DND-41 (cell line): ENCODE results near the gene ACTN1.
A peak's percentile ranks its signal among the peaks of the same experiment; 100 is the strongest.

Experiments used
- ATAC-seq: fragments of 200-7000 bp; cut with Tn5 transposase; 3 replicates; pipeline ENCODE4 v1.9.1; 2021; ENCODE audit warnings: low read depth; ENCODE audit not compliant: insufficient read depth
- DNase-seq: peaks from one replicate; pipeline ENCODE4 v3.0.0-alpha.2; 2020
- H2AFZ ChIP-seq: 2 replicates; pipeline ENCODE4 v1.6.0; 2012; ENCODE audit warnings: low read depth, low read length
- H3K27ac ChIP-seq: 2 replicates; pipeline ENCODE4 v1.5.1; 2012; ENCODE audit warnings: low read length, inconsistent platforms
- H3K27me3 ChIP-seq: fragments of 200-600 bp; sonication (generic); 2 replicates; pipeline ENCODE4 v1.6.0; 2012; ENCODE audit warnings: low read length, mild to moderate bottlenecking, inconsistent platforms; ENCODE audit not compliant: insufficient read depth, poor library complexity
- H3K36me3 ChIP-seq: 2 replicates; pipeline ENCODE4 v1.5.1; 2012; ENCODE audit warnings: low read length, inconsistent platforms; ENCODE audit not compliant: insufficient read depth
- H3K4me1 ChIP-seq: 2 replicates; pipeline ENCODE4 v1.5.1; 2012; ENCODE audit warnings: mild to moderate bottlenecking, low read length; ENCODE audit not compliant: insufficient read depth
- H3K4me2 ChIP-seq: 2 replicates; pipeline ENCODE4 v1.6.0; 2012; ENCODE audit warnings: mild to moderate bottlenecking, moderate library complexity, low read length, inconsistent platforms; ENCODE audit not compliant: insufficient read depth
- H3K4me3 ChIP-seq, 2 experiments: fragments of 200-600 bp in 1 of 2; shearing (Covaris generic) in 1 of 2; 2 replicates each; pipeline ENCODE4 v1.5.1; 2012 to 2016; ENCODE audit warnings: inconsistent platforms in 2 of 2, low read length in 2 of 2, mild to moderate bottlenecking in 2 of 2, low read depth in 1 of 2, moderate library complexity in 1 of 2
- H3K79me2 ChIP-seq: 2 replicates; pipeline ENCODE4 v1.6.0; 2012; ENCODE audit warnings: low read length, inconsistent platforms; ENCODE audit not compliant: insufficient read depth
- H3K9ac ChIP-seq: 2 replicates; pipeline ENCODE4 v1.6.0; 2012; ENCODE audit warnings: low read depth, mild to moderate bottlenecking, inconsistent platforms, low read length, moderate library complexity
- H3K9me3 ChIP-seq: 2 replicates; pipeline ENCODE4 v1.5.1; 2012; ENCODE audit warnings: low read length, moderate library complexity, mild to moderate bottlenecking, inconsistent platforms; ENCODE audit not compliant: insufficient read depth, severe bottlenecking
- H4K20me1 ChIP-seq: 2 replicates; pipeline ENCODE4 v1.6.0; 2012; ENCODE audit warnings: low read length; ENCODE audit not compliant: insufficient read depth
- EZH2 ChIP-seq: IDR thresholded peaks from 3 replicates; pipeline ENCODE4 v1.6.1; 2012; ENCODE audit warnings: borderline replicate concordance, low read depth, mild to moderate bottlenecking, moderate library complexity, low read length, inconsistent platforms; ENCODE audit not compliant: severe bottlenecking
- TF ChIP-seq, protein P1 (sequence below): IDR thresholded peaks from 2 replicates; pipeline ENCODE4 v1.5.1; 2012; ENCODE audit warnings: borderline replicate concordance, low read length, moderate library complexity, mild to moderate bottlenecking; ENCODE audit not compliant: poor library complexity, severe bottlenecking; ENCODE audit errors: extremely low read depth

The ACTN1 gene

DNA sequence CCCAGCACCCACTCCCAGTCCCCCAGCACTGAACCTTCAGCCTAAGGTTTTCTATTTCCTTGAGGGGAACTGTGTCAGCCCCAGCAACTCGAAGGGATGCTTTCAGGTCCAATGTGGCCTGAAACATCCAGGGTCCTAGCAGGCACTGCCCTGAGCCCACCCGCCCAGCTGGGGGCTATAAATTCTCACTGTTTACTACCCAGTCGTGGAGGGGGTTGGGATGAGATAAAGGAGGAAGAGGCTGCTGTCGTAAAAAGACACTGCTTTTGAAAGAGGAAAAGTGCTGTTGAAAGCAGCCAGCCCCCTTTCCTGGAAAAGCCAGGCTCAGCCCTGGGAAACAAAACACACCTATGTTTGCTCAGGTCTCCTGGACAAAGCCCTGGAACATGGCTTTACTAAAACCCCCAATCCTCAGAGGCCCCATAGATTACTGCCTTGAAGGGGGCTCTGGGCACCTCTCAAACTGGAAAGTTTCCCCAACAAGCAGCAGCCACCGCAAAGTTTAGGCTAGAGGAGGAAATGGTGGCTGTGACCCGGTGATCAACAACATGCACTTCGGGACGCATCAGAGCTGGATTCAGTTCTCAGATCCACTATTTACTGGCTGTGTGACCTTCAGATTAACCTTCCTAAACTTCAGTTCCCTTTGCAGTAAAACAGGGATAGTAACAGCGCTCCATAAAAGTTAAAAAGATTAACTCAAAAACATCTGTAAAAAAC is 51.0 kb downstream of the ACTN1 start:
- peaks cover 13% of the 10 kb centered on the region for H3K9me3 ChIP-seq
- no peak for DNase-seq
- H4K20me1 ChIP-seq = peaks cover 36% of the 10 kb centered on the region
- TF ChIP-seq, protein P1, sequence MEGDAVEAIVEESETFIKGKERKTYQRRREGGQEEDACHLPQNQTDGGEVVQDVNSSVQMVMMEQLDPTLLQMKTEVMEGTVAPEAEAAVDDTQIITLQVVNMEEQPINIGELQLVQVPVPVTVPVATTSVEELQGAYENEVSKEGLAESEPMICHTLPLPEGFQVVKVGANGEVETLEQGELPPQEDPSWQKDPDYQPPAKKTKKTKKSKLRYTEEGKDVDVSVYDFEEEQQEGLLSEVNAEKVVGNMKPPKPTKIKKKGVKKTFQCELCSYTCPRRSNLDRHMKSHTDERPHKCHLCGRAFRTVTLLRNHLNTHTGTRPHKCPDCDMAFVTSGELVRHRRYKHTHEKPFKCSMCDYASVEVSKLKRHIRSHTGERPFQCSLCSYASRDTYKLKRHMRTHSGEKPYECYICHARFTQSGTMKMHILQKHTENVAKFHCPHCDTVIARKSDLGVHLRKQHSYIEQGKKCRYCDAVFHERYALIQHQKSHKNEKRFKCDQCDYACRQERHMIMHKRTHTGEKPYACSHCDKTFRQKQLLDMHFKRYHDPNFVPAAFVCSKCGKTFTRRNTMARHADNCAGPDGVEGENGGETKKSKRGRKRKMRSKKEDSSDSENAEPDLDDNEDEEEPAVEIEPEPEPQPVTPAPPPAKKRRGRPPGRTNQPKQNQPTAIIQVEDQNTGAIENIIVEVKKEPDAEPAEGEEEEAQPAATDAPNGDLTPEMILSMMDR = no peak
- no peak for TF ChIP-seq EZH2
- H3K36me3 ChIP-seq = peaks cover 24% of the 10 kb centered on the region
- H3K27ac ChIP-seq = no peak overlapping the region
- no peaks in the 10 kb centered on the region for H3K4me1 ChIP-seq
- no peaks in the 10 kb centered on the region for H3K27me3 ChIP-seq
- peaks cover 52% of the 10 kb centered on the region for H3K79me2 ChIP-seq
- no peak for ATAC-seq
- no peak overlapping the region for H3K4me3 ChIP-seq
- no peak overlapping the region for H3K4me2 ChIP-seq
- no peak overlapping the region for H2AFZ ChIP-seq
- H3K9ac ChIP-seq = no peak overlapping the region

GRCh38 chr14:68927089-68927488 is 52.0 kb downstream of the ACTN1 start:
- H3K4me1 ChIP-seq = no peaks in the 10 kb centered on the region
- no peak overlapping the region for H3K4me2 ChIP-seq
- no peak for TF ChIP-seq EZH2
- TF ChIP-seq, protein P1 = no peak
- no peak overlapping the region for H3K9ac ChIP-seq
- H2AFZ ChIP-seq = no peak overlapping the region
- H3K79me2 ChIP-seq = peaks cover 51% of the 10 kb centered on the region
- no peak overlapping the region for H3K27ac ChIP-seq
- DNase-seq (no peak), ATAC-seq (no peak)
- H4K20me1 ChIP-seq = peaks cover 40% of the 10 kb centered on the region
- H3K27me3 ChIP-seq = no peaks in the 10 kb centered on the region
- peaks cover 34% of the 10 kb centered on the region for H3K36me3 ChIP-seq
- H3K9me3 ChIP-seq = peaks cover 13% of the 10 kb centered on the region
- no peak overlapping the region for H3K4me3 ChIP-seq

DNA sequence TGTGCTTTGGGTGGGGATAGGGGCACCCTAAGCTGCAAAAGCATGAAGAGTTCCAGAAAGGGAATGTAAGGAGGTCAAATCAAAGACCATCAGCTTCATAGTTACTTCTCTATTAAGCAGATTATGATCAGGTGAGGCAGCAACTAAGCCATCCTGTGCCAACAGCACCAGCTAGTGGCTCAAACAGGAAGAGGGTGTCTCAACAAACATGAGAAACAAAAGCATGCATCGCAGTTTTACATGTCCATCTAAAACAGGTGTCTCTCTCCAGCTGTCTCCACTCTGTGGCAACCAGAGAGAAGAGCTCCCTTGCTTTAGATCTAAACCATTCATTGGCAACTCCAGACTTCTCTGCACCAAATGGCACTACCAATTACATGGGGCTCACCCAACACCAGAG is 52.9 kb downstream of the ACTN1 start:
- Histone ChIP-seq H3K27ac (no peak overlapping the region), H3K27me3 (no peaks in the 10 kb centered on the region), H3K36me3 (peaks cover 40% of the 10 kb centered on the region), H2AFZ (no peak overlapping the region), H3K9me3 (peaks cover 13% of the 10 kb centered on the region), H3K4me1 (no peaks in the 10 kb centered on the region), H3K9ac (no peak overlapping the region), H3K4me2 (no peak overlapping the region), H3K4me3 (no peak overlapping the region), H3K79me2 (peaks cover 46% of the 10 kb centered on the region), H4K20me1 (peaks cover 40% of the 10 kb centered on the region)
- no peak for ATAC-seq
- peak; percentile 25 for DNase-seq
- TF ChIP-seq EZH2 = no peak
- TF ChIP-seq, protein P1 = peak; percentile 61
